HG02884 (cell line): ENCODE data around the gene PPP1R12B.
"Not testable (repeated sequence)": the region's sequence is repeated elsewhere in the genome, so short reads cannot be mapped to it uniquely, and the experiment has no call there.

Source experiments
- ATAC-seq: cut with Tn5 transposase; IDR thresholded peaks from one replicate; pipeline ENCODE4 v1.9.1; 2021; ENCODE audit warnings: mild to moderate bottlenecking, moderate library complexity; ENCODE audit not compliant: unreplicated experiment

PPP1R12B gene

GRCh38 chr1:202578001-202578504 lies 229.6 kb downstream of the PPP1R12B start:
- no peak for ATAC-seq

- no peak for ATAC-seq
Observed at GRCh38 chr1:202578565-202578964, 230.1 kb downstream of the PPP1R12B start.

GRCh38 chr1:202579806-202580205 lies 231.3 kb downstream of the PPP1R12B start:
- ATAC-seq = no peak

GRCh38 chr1:202580619-202581018 lies 232.1 kb downstream of the PPP1R12B start:
- ATAC-seq = no peak

- not testable (repeated sequence) for ATAC-seq
Observed at GRCh38 chr1:202582350-202582749, 233.9 kb downstream of the PPP1R12B start.

- no peak for ATAC-seq
Observed at GRCh38 chr1:202584707-202585589, 236.4 kb downstream of the PPP1R12B start.

GRCh38 chr1:202585590-202585933 lies 237.1 kb downstream of the PPP1R12B start:
- no peak for ATAC-seq

- ATAC-seq = no peak
Observed at GRCh38 chr1:202586018-202586821, 237.7 kb downstream of the PPP1R12B start.

GRCh38 chr1:202586871-202587270 lies 238.4 kb downstream of the PPP1R12B start:
- no peak for ATAC-seq

- no peak for ATAC-seq
Observed at GRCh38 chr1:202587859-202588485, 239.5 kb downstream of the PPP1R12B start.

- no peak for ATAC-seq
Observed at GRCh38 chr1:202588503-202589189, 240.1 kb downstream of the PPP1R12B start.

- no peak for ATAC-seq
Observed at GRCh38 chr1:202589190-202589930, 240.9 kb downstream of the PPP1R12B start.

- no peak for ATAC-seq
Observed at GRCh38 chr1:202590126-202590525, 241.6 kb downstream of the PPP1R12B start.

- no peak for ATAC-seq
Observed at GRCh38 chr1:202590975-202591411, 242.5 kb downstream of the PPP1R12B start.

GRCh38 chr1:202591515-202591914 lies 243.0 kb downstream of the PPP1R12B start:
- ATAC-seq = no peak

GRCh38 chr1:202592146-202592545 lies 243.6 kb downstream of the PPP1R12B start:
- no peak for ATAC-seq

- ATAC-seq = no peak
Observed at GRCh38 chr1:202593845-202594244, 245.3 kb downstream of the PPP1R12B start.

- ATAC-seq = no peak
Observed at GRCh38 chr1:202596638-202597037, 248.1 kb downstream of the PPP1R12B start.

- no peak for ATAC-seq
Observed at GRCh38 chr1:202597090-202597761, 248.7 kb downstream of the PPP1R12B start.
